NCI-H1092 (cell line): ENCODE data around the gene RHOH.

ENCODE experiments used
- DNase-seq: peaks from one replicate; lab custom pipeline; 2025; lab: John Stamatoyannopoulos, UW

Gene RHOH

DNA sequence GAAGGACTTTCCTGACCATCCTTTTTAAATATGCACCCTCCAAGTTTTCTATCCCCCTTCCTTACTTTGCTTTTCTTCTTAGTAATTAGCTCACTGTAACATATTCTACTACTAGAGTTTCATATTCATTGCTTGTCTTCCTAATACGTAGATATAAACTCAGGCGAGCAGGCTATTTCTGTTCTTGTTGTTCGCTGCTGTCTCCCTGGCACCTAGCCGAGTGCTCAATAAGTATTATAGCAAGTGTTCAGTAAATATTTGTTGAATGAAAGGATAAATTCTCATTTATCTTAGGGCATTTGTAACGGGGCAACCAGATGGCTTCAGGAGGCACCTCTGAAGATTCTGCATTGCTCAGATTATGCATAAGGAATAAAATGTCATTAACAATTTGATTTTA, 6.8 kb upstream of the RHOH start:
- peak; percentile 50 for DNase-seq

DNA sequence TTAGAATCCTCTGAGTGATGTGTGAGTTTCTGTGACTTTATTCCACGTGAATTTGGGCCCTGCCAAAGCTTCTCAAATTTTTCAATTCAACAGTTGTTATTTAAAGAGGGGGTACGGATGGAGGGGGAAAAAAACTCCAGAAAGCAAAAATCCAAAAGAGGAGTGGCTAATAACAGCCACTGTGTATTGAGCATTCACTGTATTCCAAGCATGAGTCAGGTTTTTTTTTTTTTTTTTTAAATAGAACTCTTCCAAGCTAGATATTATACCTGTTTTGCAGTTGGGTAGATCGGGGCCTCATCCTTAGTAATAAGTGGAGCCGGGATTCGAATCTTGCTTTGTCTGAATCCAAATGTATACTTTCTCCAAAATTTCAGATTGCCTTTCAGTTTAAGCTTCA, 6.4 kb upstream of the RHOH start:
- DNase-seq = no peak

DNA sequence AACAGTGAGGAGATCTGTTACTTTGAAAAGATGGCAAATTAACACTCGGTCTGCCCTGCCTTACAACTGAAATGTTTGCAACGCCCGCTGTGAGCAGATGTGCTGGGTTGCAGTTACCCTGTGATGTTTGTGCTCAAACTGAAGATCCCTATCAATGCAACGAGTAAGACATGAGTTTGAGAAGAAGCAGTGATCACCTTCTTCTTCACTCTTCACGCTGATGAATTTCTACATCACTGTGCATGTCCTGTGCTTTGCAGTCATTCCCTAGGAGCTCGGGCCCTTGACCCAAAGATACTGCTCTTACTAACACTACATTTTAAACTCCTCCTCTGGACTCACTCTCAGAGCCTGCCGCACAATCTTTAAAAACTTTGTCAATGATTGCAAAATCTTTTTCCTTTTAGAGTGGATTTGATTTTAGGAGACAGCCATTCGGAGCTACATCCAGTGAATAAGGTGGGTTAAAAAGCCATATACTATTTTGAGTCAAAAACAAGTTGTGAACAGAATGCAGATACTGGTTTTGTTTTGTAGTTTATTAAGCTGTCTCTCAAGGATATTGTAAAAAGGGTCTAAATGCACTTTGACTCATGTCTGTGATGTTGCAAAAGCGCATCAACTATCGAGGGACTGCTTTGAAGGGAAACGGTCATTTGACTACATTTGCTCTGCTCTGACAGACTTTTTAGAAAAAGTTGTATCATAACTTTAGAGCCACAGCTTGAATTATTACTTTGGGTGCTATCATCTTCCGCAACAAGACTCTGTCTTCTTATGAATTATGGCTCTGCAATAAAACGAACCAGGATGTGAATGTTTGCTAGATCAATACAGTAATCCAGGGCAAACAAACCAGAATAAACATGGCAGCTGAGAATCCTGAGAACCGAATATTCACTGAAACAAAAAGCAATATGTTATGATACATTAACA, 5.7 kb upstream of the RHOH start:
- DNase-seq = peak; percentile 50

DNA sequence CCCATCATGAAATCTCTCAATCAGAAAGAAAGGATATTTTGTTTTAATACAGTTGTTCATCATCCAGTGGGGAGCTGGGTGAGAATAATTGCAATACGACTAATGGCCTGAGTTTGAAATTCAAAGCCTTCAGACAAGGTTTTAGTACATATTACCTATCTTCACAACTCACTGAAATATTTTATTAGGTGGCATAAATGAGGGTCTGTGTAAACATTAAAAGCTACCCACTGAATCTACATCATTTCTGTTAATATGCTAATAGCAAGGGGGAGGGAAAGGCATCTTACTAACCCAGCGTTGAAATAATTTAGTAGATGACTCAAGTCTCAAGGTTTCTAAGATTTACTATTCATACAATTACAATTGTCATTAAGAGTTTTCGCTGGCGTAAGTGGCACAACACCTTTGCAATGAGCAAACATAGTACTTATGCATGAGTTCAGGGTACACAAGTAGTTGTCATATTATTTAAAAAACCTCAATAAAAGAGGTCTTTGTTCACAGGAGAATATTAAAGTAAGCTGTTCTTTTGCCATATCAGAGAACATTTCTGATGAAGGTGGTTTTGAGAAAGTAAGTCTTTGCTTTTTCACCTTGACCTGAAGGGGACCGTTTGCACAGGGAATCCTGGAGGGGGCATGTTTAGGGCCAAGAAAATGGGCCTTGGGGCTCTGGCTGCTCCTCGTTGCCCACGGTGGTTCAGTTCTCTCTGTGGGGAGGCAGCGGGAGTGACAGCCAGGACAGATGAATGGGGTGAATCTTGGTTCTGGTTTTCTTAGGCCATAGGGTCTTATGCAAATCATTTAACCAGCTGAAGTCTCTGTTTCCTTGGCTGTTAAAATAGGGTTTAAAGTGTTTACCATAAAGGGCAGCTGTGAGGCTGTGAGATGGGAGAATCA, 4.5 kb upstream of the RHOH start:
- DNase-seq = no peak

DNA sequence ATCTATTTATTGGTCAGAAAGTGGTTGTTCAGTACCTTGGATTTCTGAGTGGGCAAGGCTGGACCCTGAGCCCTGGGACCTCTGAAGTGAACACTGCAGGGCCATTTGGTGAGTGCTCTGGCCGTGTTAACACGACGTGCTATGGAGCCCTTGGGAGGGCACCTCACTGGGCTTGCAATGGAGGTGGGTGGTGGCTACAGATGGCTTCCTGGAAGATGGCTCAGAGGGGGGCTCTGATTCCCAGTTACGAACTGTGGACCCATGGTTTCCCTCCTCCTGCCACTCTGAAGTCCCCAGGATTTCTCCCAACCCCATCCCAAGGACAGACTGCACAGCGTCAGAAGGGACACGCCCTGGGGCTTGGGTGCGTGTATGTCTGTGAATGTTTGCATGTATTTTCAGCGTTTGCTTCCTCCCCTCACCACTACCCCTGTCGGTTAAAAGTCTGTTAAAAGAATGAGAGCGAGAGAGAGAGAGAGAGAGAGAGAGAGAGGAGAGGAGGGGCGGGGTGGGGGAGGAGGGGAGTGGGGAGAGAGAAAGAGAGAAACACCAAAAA, 3.7 kb upstream of the RHOH start:
- no peak for DNase-seq

DNA sequence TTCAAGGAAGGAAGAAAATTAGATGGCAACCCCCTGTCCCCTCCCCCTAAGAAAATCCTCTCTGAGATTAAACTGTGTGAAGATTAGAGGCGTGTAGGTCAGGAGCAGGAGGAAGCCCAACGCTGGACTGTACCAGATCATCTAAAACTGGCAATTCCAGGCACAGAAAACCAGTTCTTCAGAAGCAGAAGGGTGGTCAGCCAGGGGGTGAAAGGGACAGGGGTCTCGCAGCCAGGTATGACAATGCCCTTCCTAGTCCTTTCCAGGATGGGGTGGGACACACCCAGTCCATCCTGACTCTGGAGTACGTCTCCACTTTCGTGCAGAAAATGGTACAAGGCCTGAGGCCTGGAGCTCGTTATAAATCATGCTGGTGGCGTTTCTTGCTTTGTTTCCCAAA, 3.3 kb upstream of the RHOH start:
- DNase-seq = no peak

DNA sequence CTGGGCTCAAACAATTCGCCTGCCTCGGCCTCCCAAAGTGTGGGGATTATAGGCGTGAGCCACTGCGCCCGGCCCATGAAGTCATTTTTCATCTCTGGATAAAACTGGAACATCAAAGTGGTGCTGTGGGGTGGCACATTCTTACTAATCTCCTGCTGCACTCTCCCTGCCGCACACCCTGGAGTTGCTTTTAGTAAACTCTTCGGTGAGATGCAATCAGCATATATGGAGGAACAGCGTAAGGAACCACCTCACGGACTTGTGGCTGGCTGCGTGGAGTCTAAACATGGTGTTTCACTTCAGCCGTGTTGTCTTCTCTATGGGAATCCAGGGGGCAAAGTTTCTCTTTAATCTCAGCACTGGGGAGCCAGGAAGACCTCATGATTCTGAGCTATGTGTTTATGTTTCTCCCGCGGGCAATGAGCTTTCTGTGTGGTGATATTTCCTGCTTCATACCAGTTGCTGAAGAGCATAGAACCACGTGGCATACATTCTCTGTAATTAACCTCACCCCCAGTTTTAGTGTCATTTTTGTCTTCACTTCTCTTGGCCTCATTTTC, 2.1 kb upstream of the RHOH start:
- DNase-seq = no peak

DNA sequence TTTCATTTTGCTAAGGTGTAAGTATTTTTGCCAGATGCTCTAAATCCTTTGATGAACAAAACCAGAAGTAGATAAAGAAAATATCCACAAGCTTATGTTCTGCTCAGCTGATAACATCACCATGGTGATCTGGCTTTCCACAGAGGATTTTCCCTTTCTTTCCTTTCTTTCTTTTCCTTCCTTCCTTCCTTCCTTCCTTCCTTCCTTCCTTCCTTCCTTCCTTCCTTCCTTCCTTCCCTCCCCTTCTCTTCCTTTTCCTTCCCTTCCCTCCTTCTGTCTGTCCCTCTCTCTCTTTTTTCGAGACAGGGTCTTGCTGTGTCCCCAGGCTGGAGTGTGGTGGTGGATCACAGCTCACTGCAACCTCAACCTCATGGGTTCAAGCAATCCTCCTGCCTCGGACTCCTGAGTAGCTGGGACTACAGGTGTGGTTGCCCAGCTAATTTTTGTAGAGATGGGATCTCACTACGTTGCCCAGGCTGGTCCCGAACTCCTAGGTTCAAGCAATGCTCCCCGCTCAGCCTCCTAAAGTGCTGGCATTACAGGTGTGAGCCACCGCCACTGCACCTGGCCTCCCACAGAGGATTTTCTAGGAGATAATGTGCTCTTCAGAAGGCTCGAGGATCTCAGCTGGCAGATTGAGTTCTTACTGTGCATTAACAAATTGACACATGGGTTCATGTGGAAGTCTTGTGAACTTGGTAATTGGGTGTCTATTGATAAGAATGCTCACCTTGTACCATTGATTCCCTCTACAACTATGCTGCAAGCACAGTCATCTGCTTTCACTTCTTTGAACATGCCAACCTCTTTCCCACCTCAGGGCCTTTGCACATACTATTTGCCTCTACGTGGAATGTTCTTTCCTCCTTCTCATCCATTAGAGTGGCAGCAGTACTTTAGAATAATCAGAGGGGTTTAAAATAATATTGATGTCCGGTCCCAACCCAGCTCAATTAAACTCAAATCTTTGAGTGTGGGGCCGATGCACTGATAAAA, 1.4 kb upstream of the RHOH start:
- no peak for DNase-seq

DNA sequence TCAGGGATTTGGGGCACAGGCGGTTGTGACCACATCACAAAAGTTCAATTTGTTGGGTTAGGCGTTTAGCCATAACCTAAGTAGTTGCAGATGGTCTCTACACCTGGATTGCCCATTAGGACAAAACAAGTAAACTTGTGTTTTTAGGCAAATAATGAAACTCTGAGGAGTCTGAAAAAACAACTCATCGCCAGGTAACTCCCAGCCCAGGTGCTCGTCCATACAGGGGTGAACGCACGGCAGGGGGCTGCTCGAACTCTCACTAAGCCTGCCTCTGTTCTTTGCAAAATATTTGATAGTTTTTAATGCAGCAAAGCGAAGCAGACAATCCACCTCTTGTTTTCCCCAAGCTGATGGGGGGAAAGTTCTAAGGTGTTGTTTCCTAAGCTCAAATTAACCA, 559 bp upstream of the RHOH start:
- DNase-seq = no peak

DNA sequence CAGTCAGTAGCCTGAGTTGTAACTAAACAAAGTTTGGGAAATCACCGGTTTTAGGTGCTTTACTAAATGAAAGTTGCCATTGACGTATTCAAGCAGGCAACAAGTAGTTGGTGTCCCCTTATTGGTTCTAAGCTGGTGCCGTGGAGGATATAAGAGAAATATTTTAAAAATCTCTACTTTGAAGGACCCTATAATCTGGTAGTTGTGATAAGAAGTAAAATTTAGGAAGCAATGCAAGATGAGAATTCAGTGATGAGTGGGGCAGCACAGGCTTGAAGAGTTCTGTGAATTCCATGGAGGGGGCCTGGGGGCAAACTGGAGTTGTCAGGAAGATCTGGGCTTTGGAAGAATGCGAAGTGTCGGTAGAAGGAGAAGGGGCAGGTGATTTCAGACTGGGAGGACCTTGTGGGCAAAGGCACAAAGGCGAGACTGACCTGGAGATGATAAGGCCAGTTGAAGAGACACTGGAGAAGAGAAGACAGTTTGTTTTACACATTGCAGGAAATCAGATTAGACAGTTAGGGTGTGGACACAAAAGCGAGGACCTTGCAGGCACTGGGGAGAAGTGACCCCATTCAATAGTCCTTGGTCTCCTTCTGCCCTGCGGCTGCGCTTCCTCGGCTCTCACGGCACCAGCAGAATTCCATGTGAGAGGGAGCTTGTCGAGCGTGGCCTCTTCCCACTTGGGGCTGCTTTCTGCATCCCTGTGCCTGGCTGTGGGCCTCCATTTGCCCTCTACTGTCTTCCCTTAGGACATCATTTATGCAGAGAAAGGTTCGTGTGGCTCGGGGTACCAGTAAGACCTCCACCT, 1.3 kb downstream of the RHOH start:
- DNase-seq = no peak

DNA sequence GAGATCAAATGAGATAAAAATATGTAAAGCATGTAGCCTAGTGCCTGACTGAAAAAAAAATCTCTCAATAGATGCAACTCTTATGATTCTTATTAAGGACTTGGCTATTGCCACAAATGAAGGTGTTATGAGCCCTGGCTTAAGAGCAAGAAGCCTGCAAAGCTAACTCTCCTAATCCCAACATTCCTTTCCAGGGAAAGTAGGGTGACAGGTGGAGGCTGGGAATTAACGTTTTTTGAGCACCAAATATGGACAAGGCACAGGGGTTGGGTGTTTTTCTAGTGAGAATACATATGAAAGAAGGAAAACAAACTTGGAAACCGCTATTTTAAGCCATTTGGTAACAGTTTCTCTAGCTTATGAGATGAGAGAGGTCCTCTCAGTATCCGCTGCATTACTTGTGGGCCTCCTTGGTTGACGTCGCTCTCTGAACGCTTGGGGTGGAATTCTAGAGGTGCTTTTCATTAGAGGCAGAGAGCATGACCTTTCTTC, 2.4 kb downstream of the RHOH start:
- no peak for DNase-seq

DNA sequence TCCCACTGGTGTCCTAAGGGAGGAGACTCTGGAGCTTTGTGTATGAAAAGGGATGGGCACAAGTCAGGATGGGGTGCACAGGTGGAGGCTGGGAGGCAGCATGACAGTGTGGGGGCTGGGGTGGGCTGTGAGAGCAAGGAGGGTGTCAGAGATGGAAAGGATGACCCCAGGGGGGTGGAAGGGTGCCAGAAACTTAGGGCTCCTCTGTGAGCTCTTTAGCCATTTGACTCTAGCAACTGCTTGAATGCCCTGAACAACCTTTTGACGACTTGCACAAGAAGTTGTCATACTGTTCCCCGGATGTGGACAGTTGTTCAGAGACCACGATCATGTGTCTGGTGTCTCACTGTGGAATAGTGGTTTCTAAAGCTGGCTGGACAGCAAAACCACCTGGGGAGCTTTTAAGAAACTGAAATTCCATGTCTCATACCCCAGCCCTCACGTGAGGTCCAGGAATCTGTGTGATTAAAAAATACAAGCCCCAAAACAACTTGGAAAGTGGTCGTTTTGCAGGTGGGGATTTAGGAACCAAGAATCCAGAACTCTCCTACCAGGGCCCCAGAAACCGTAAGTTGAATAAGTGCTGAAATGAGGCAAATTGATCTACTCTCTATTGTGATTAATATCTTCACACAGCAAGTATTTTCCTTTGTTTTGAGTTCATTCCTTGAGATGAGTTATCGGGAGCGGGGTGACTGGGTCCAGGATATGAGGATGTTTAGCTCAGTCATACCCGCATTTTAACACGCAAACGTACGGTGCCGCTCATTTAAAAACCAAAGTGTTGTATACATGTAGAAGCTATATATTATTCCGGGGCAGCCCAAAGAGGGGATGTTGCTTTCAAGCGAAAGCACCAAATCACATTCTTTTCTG, 3.4 kb downstream of the RHOH start:
- DNase-seq = no peak

DNA sequence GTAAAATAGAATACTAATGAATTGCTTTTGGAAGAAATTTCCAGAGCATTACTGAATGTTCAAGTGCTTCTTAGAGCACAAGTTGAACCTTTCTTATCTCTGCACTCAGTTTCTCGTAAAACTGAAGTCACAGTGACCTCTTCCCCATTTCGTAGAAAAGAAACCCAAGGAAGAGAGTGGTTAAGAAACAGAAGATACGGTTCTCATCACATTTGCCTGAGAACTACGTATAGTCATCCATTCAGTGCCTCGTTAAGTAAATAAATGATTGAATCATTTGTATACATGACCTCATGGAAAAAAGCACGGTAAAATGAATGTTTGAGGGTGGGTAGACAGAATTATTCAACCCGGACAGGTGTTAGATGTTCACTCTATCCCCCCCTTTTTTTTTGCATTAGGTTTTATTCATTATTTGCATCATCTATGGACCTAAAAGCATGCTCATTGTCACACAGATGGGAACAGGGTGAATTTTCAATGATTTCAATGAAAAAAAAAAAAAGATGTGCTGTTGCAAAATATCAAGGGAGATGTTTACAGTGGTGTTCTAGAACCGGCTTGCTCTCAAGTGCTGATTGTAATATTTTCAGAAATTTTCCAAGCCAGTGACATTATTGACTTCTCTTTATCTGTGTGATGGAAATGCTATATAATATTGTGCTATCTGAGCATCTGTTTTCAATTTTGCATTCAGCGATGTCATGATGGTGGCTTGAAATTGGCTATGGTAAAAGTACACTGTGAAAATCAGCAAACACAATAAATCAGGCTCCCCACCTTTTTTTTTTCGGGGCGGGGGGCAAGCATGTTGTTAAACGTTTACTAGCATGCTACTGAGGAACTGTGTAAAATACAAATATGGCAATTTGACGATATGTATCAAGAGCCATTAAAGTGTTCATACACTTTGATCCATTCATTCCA, 4.3 kb downstream of the RHOH start:
- no peak for DNase-seq

DNA sequence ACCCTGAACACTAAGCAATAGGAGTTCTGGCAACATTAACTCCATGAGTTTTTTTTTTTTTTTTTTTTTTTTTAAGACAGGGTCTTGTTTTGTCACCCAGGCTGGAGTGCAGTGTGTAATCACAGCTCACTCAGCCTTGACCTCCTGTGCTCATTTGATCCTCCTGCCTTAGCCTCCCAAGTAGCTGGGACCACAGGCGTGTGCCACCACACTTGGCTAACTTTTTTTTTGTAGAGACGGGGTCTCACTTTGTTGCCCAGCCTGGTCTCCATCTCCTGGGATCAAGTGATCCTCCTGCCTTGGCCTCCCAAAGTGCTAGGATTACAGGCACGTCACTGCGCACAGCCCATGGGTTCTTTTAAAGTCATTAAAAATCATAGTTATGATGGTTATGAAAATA, 5.1 kb downstream of the RHOH start:
- DNase-seq = no peak

DNA sequence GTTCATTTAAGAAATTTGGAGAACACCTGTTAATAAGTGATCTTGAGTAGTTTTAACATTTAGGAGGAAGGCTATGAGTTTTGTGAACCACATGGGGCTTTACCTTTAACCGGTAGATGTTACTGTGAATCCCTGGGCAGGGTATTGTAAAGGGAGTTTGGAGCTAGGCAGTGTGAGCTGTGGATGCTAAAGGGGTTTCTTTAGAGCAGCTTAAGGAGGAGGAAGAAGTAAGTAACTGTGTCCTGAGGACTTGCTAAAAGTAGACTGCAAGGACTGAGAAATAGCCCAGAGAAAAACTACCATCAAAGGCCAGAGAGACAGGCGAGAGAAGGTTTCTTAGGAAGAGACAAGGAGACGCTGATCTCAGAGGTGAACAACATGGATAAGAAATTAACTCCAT, 5.6 kb downstream of the RHOH start:
- no peak for DNase-seq

DNA sequence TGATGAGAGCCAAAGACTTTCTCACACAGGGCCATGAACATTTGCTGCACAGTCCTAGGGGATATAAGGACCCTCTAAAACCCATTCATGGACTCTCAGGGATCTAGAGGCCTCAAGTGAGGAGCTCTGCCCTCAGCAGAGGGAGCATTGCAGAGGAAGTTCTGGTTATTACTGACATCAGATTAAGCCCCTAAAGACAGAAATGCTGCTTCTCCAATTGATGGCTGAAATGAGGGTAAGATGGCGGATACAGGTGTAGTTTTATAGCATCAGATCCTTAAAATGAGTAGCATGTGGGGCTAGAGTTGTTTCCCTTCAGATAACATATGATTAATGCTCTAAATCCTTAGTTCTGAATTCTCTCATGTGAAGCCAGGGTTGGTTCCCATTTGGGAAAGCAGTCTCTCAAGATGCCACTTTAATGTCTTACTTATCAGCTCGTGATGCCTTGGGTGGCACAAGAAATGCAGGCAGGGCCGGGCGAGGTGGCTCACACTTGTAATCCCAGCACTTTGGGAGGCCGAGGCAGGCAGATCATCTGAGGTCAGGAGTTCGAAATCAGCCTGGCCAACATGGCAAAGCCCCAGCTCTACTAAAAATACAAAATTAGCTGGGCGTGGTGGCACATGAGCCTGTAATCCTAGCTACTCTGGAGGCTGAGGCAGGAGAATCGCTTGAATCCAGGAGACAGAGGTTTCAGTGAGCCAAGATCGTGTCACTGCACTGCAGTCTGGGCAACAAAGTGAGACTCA, 7.9 kb downstream of the RHOH start:
- no peak for DNase-seq
